K562 (cell line): ENCODE data around the gene CLDN5. TPM values are rescaled to one million over a fixed set of nuclear protein-coding genes. Genes with fewer than 3 reads are reported as not detected.

Source experiments
- ATAC-seq: fragments of 200-7000 bp; cut with Tn5 transposase; 3 replicates; pipeline ENCODE4 v1.9.1; 2020; ENCODE audit warnings: moderate library complexity
- BruUV-seq: library from RNA; stranded (reverse); fragments of 400-500 nt; replicated peaks from 2 replicates; lab custom pipeline; 2021; lab: Mats Ljungman, UMichigan
- CTCF ChIA-PET: fragments of 300-600 bp; formaldehyde crosslinking; extraction: SDS; loops from one replicate; lab custom pipeline; 2021; ENCODE audit warnings: low intra/inter-chr PET ratio; lab: Yijun Ruan, JAX
- POLR2A ChIA-PET: fragments of 300-600, 350-650 bp; sonication (Branson Sonifier 250); formaldehyde crosslinking; extraction: SDS; loops from one replicate; lab custom pipeline; 2021; ENCODE audit warnings: antibody characterized with exemption, inconsistent platforms; lab: Yijun Ruan, JAX
- DNase-seq, 4 experiments: peaks; one replicate each; pipeline versions ENCODE4 v3.0.0 to v3.0.0-alpha.2; 2011 to 2018; ENCODE audit warnings: low spot score in 3 of 4, mixed read lengths in 3 of 4; ENCODE audit errors: extremely low read depth in 1 of 4
- FAIRE-seq: peaks from 2 replicates; lab custom pipeline; 2011; peaks lifted over from hg19 to GRCh38; lab: Jason Lieb, UNC
- H2AFZ ChIP-seq: 2 replicates; pipeline ENCODE4 v1.6.0; 2011; ENCODE audit warnings: low read depth, low read length, control low read depth, inconsistent platforms
- H3K27ac ChIP-seq: fragments of 200-600 bp; 3 replicates; pipeline ENCODE4 v1.8.0; 2011; ENCODE audit warnings: low read depth, mild to moderate bottlenecking, control low read depth, inconsistent platforms, low read length, moderate library complexity, mixed read lengths; ENCODE audit errors: extremely low read depth
- H3K27me3 ChIP-seq, 2 experiments: fragments of 300-600 bp in 1 of 2; 2 replicates in 1 of 2; 3 replicates in 1 of 2; pipeline versions ENCODE4 v1.6.0 to v1.8.0; 2011; ENCODE audit warnings: inconsistent platforms in 2 of 2, low read length in 2 of 2, mild to moderate bottlenecking in 1 of 2, mixed read lengths in 1 of 2, moderate library complexity in 1 of 2; ENCODE audit not compliant: control insufficient read depth in 2 of 2, insufficient read depth in 2 of 2
- H3K36me3 ChIP-seq: fragments of 300-600 bp; 3 replicates; pipeline ENCODE4 v1.8.0; 2011; ENCODE audit warnings: mild to moderate bottlenecking, low read length, inconsistent platforms; ENCODE audit not compliant: control insufficient read depth, insufficient read depth
- H3K4me1 ChIP-seq, 2 experiments: fragments of 200-600 bp in 1 of 2; replicated peaks in 1 of 2; 2 replicates in 1 of 2; 3 replicates in 1 of 2; pipeline versions ENCODE4 v1.5.1 to v1.8.0; 2011; ENCODE audit warnings: inconsistent platforms in 2 of 2, low read length in 2 of 2, mild to moderate bottlenecking in 1 of 2, mixed read lengths in 1 of 2, moderate library complexity in 1 of 2; ENCODE audit not compliant: control insufficient read depth in 2 of 2, insufficient read depth in 2 of 2
- H3K4me2 ChIP-seq: 2 replicates; pipeline ENCODE4 v1.6.1; 2011; ENCODE audit warnings: low read length, control low read depth, inconsistent platforms, mixed read lengths; ENCODE audit not compliant: insufficient read depth
- H3K4me3 ChIP-seq: fragments of 200-600 bp; sonication (generic), shearing (Covaris generic); 2 replicates; pipeline ENCODE4 v1.5.1; 2016; ENCODE audit warnings: control low read depth, inconsistent platforms
- H3K79me2 ChIP-seq: fragments of 200-600 bp; 3 replicates; pipeline ENCODE4 v1.8.0; 2011; ENCODE audit warnings: low read length, inconsistent platforms; ENCODE audit not compliant: control insufficient read depth, insufficient read depth
- H3K9ac ChIP-seq, 2 experiments: 2 replicates each; pipeline versions ENCODE4 v1.6.0 to v1.6.1; 2011; ENCODE audit warnings: low read depth in 2 of 2, low read length in 2 of 2, control low read depth in 1 of 2, inconsistent platforms in 1 of 2, mild to moderate bottlenecking in 1 of 2, mixed read lengths in 1 of 2; ENCODE audit not compliant: insufficient read depth in 1 of 2
- H3K9me1 ChIP-seq: one replicate; pipeline ENCODE4 v1.6.0; 2011; ENCODE audit warnings: inconsistent platforms, mild to moderate bottlenecking, low read length, moderate library complexity; ENCODE audit not compliant: control insufficient read depth, insufficient read depth
- H3K9me3 ChIP-seq: replicated peaks from 2 replicates; pipeline ENCODE4 v1.5.1; 2011; ENCODE audit warnings: low read depth, low read length, inconsistent platforms; ENCODE audit not compliant: control insufficient read depth, insufficient read depth
- H4K20me1 ChIP-seq: replicated peaks from 2 replicates; pipeline ENCODE4 v1.6.1; 2011; ENCODE audit warnings: low read length, inconsistent platforms, mixed read lengths; ENCODE audit not compliant: control insufficient read depth, insufficient read depth
- KDM4B ChIP-seq, 2 experiments: fragments of 450-650 bp in 1 of 2; sonication (generic) in 1 of 2; IDR thresholded peaks; 2 replicates each; pipeline ENCODE4 v1.6.1; 2016 to 2017; ENCODE audit warnings: borderline replicate concordance in 2 of 2, antibody characterized with exemption in 1 of 2, low read depth in 1 of 2, mild to moderate bottlenecking in 1 of 2
- STAG1 ChIP-seq: sonication (generic); formaldehyde crosslinking; IDR thresholded peaks from 2 replicates; pipeline ENCODE4 v1.5.0; 2020; ENCODE audit warnings: missing genetic modification reagents, borderline replicate concordance
- ZNF609 ChIP-seq: sonication (generic); formaldehyde crosslinking; IDR thresholded peaks from 2 replicates; pipeline ENCODE4 v1.8.1; 2023; ENCODE audit warnings: missing genetic modification reagents, mild to moderate bottlenecking, borderline replicate concordance
- WGBS: fragments of 100-300 bp; shearing (Covaris generic); methylation state at CpG from one replicate; pipeline ENCODE4 v1.1.6; 2016; ENCODE audit warnings: low coverage, mixed read lengths; ENCODE audit not compliant: insufficient coverage; ENCODE audit errors: missing lambda C conversion rate; 5-methylcytosine and 5-hydroxymethylcytosine counted together
- in situ Hi-C: fragments of 300-500 bp; cut with MboI; formaldehyde crosslinking; loops from 4 replicates; pipeline ENCODE4 v1.15.0; 2018; ENCODE audit warnings: inconsistent platforms, mixed read lengths
- intact Hi-C: fragments of 100-400 bp; cut with micrococcal nuclease; formaldehyde crosslinking; loops from 2 replicates; pipeline ENCODE4 v1.14.2; 2022
- polyA plus RNA-seq, 8 experiments: library from polyadenylated mRNA; depleted of rRNA in 4 of 8; stranded (reverse) in 5 of 8; unstranded in 3 of 8; fragments of >200 nt; fragmentation: Nextera tagmentation in 2 of 8; fragmentation: Illumina TruSeq in 1 of 8; extraction: Ambion mirVana in 2 of 8; extraction: Trizol in 1 of 8; gene quantifications; 2 replicates each; pipeline versions ENCODE4 v1.2.1 to v1.2.3, GENCODE V29; 2011 to 2014; ENCODE audit warnings: inconsistent platforms in 1 of 8, missing spikeins in 1 of 8
- total RNA-seq, 7 experiments: library from RNA; depleted of rRNA in 6 of 7; stranded (reverse); fragments of >200 nt in 6 of 7; fragmentation: Illumina TruSeq in 2 of 7; extraction: Trizol in 2 of 7; gene quantifications; 2 replicates each; pipeline versions ENCODE4 v1.2.1 to v1.2.3, GENCODE V29; 2011 to 2021; ENCODE audit warnings: low replicate concordance in 1 of 7

The CLDN5 gene
- total and polyA plus RNA-seq, 9 of the 15 experiments (the other 6 are each of a cell fraction or from before 2014, with no cell fraction given), result 0.20 TPM; not detected in 8

- Histone ChIP-seq H3K4me2 (no peak overlapping the region), H3K9me1 (no peaks in the 10 kb centered on the region), H3K27me3 (peaks cover 62 to 63% of the 10 kb centered on the region in 2 experiments), H3K27ac (no peak overlapping the region), H3K36me3 (no peaks in the 10 kb centered on the region), H2AFZ (no peak overlapping the region), H3K9me3 (0 out of 2 replicates have a peak, but pooled peaks cover 3% of the 10 kb centered on the region), H4K20me1 (no peaks in the 10 kb centered on the region), H3K9ac (no peak overlapping the region), H3K79me2 (no peaks in the 10 kb centered on the region), H3K4me3 (no peak overlapping the region), H3K4me1 (no peaks in the 10 kb centered on the region; a peak in 1 of 5 replicates)
- intact Hi-C loops (no loop called here), in situ Hi-C loops (loop anchor here (25.0 kb wide), 1 partner anchor 1577 kb away; no protein-coding TSS in a partner anchor)
- CTCF ChIA-PET, result no interaction called here
- no TSS peak for BruUV-seq
- POLR2A ChIA-PET, result interaction anchor here (0.6 to 4.3 kb wide), 6 partner anchors 8 to 164 kb away, joined by 3 to 39 read pairs (median 4); no protein-coding TSS in a partner anchor
- TF ChIP-seq ZNF609 (CRISPR knock-in tag) (0 out of 2 replicates have a peak, but pooled peaks have one; percentile 11), STAG1 (CRISPR knock-in tag) (0 out of 2 replicates have a peak, but pooled peaks have one; percentile 40), KDM4B (IDR thresholded peaks at IDR 0.05; ENCODE audit: borderline replicate concordance in 2 of 2, low read depth in 1 of 2) (no peak)
- FAIRE-seq (no peak), ATAC-seq (no peak), DNase-seq (peak in 2 of 4 experiments; percentile 17 to 19)
- 72% methylated on average over 2 of the region's 2 CpGs for WGBS
These were observed 35.7 kb upstream of the CLDN5 start for GRCh38 chr22:19559956-19560355.
